Measurements from ENCODE around the gene LENG1.

LENG1 gene

GRCh38 chr19:54106716-54107115 lies 52.8 kb downstream of the LENG1 start:
- Histone ChIP-seq H3K36me3 (ENCODE audit: control insufficient read depth in 1 of 2, insufficient read depth in 2 of 2, low read length in 2 of 2) (peaks cover 54 to 56% of the 10 kb centered on the region in 2 experiments), H3K14ac (ENCODE audit: low read length) (no peak overlapping the region), H2BK120ac (ENCODE audit: insufficient read depth, low read length, poor library complexity) (no peak overlapping the region), H4K91ac (ENCODE audit: low read depth, low read length) (no peak overlapping the region), H3K4me2 (ENCODE audit: low read length) (no peak overlapping the region), H3K27ac (ENCODE audit: low read depth, low read length) (no peak overlapping the region), H2BK5ac (ENCODE audit: low read depth, low read length, poor library complexity) (no peak overlapping the region), H2AK5ac (ENCODE audit: low read length) (no peak overlapping the region), H3K4ac (ENCODE audit: low read depth, low read length) (no peak overlapping the region), H2AFZ (ENCODE audit: insufficient read depth, low read length, poor library complexity) (no peak overlapping the region), H3K9ac (ENCODE audit: low read length) (no peak overlapping the region), H4K8ac (ENCODE audit: low read depth, low read length) (no peak overlapping the region), H2BK12ac (ENCODE audit: low read length) (no peak overlapping the region), H3K79me2 (ENCODE audit: control insufficient read depth, insufficient read depth, low read length, poor library complexity) (peaks cover 5% of the 10 kb centered on the region), H3K4me1 (ENCODE audit: control insufficient read depth in 1 of 2, insufficient read depth in 2 of 2, low read length in 2 of 2) (peaks cover 0 to 7% of the 10 kb centered on the region in 2 experiments), H4K12ac (ENCODE audit: low read depth, low read length) (no peak overlapping the region), H3K23ac (ENCODE audit: low read length) (no peak overlapping the region), H3K4me3 (ENCODE audit: low read depth, low read length) (no peak overlapping the region), H3K79me1 (ENCODE audit: low read length) (peaks cover 7% of the 10 kb centered on the region), H3K18ac (ENCODE audit: low read length) (no peak overlapping the region), H3K9me3 (ENCODE audit: insufficient read depth, low read depth, low read length) (no peaks in the 10 kb centered on the region), H3K27me3 (ENCODE audit: insufficient read depth, low read length) (no peaks in the 10 kb centered on the region)
- no peak for DNase-seq
- no CpG with 5 or more reads among the region's 15 CpGs for WGBS (ENCODE audit: extremely low coverage, insufficient coverage, insufficient read length)

GRCh38 chr19:54105796-54106195 lies 53.7 kb downstream of the LENG1 start:
- Histone ChIP-seq H3K4ac (ENCODE audit: low read depth, low read length) (no peak overlapping the region), H2BK12ac (ENCODE audit: low read length) (no peak overlapping the region), H4K12ac (ENCODE audit: low read depth, low read length) (no peak overlapping the region), H4K91ac (ENCODE audit: low read depth, low read length) (no peak overlapping the region), H3K79me2 (ENCODE audit: control insufficient read depth, insufficient read depth, low read length, poor library complexity) (peaks cover 5% of the 10 kb centered on the region), H4K8ac (ENCODE audit: low read depth, low read length) (no peak overlapping the region), H3K23ac (ENCODE audit: low read length) (no peak overlapping the region), H3K36me3 (ENCODE audit: control insufficient read depth in 1 of 2, insufficient read depth in 2 of 2, low read length in 2 of 2) (peaks cover 49 to 53% of the 10 kb centered on the region in 2 experiments), H2BK120ac (ENCODE audit: insufficient read depth, low read length, poor library complexity) (no peak overlapping the region), H3K18ac (ENCODE audit: low read length) (no peak overlapping the region), H3K4me2 (ENCODE audit: low read length) (no peak overlapping the region), H3K9me3 (ENCODE audit: insufficient read depth, low read depth, low read length) (no peaks in the 10 kb centered on the region), H2AFZ (ENCODE audit: insufficient read depth, low read length, poor library complexity) (no peak overlapping the region), H3K14ac (ENCODE audit: low read length) (no peak overlapping the region), H3K4me3 (ENCODE audit: low read depth, low read length) (no peak overlapping the region), H3K79me1 (ENCODE audit: low read length) (peaks cover 7% of the 10 kb centered on the region), H3K27ac (ENCODE audit: low read depth, low read length) (no peak overlapping the region), H3K9ac (ENCODE audit: low read length) (no peak overlapping the region), H3K4me1 (ENCODE audit: control insufficient read depth in 1 of 2, insufficient read depth in 2 of 2, low read length in 2 of 2) (peaks cover 0 to 7% of the 10 kb centered on the region in 2 experiments), H2AK5ac (ENCODE audit: low read length) (no peak overlapping the region), H2BK5ac (ENCODE audit: low read depth, low read length, poor library complexity) (no peak overlapping the region), H3K27me3 (ENCODE audit: insufficient read depth, low read length) (no peaks in the 10 kb centered on the region)
- no peak for DNase-seq
- no CpG with 5 or more reads among the region's 10 CpGs for WGBS (ENCODE audit: extremely low coverage, insufficient coverage, insufficient read length)
